Common myeloid progenitor, CD34-positive (primary cell): ENCODE results near the gene MRPL4.
A peak's percentile ranks its signal among the peaks of the same experiment; 100 is the strongest.
"Not testable (repeated sequence)": the region's sequence is repeated elsewhere in the genome, so short reads cannot be mapped to it uniquely, and the experiment has no call there.

Experiments used
- CTCF ChIA-PET: fragments of 350-600 bp; sonication (Branson Sonifier 250); formaldehyde crosslinking; loops from one replicate; lab custom pipeline; 2021; ENCODE audit warnings: antibody characterized with exemption; lab: Charles Lee
- POLR2A ChIA-PET: fragments of 350-600 bp; sonication (Branson Sonifier 250); formaldehyde crosslinking; loops from one replicate; lab custom pipeline; 2021; ENCODE audit warnings: antibody characterized with exemption; lab: Charles Lee
- DNase-seq, 3 donors: peaks; one replicate each; pipeline versions ENCODE4 v3.0.0 to v3.0.0-alpha.2; 2013
- H3K27ac ChIP-seq, 2 experiments: 1 replicate in 1 of 2; 2 replicates in 1 of 2; pipeline ENCODE4 v1.7.0; 2013; ENCODE audit warnings: inconsistent platforms in 2 of 2, low read length in 2 of 2, mild to moderate bottlenecking in 2 of 2, low read depth in 1 of 2, moderate library complexity in 1 of 2; ENCODE audit not compliant: severe bottlenecking in 2 of 2, insufficient read depth in 1 of 2, poor library complexity in 1 of 2
- H3K27me3 ChIP-seq, 5 experiments: replicated peaks in 2 of 5; 1 replicate in 3 of 5; 2 replicates in 2 of 5; pipeline versions ENCODE4 v1.6.1 to v1.7.0; 2013; ENCODE audit warnings: low read length in 4 of 5, mild to moderate bottlenecking in 2 of 5, moderate library complexity in 2 of 5, inconsistent platforms in 1 of 5; ENCODE audit not compliant: insufficient read depth in 5 of 5, control insufficient read depth in 4 of 5
- H3K36me3 ChIP-seq, 4 experiments: 1 replicate in 2 of 4; 2 replicates in 2 of 4; pipeline versions ENCODE4 v1.6.1 to v1.7.0; 2013; ENCODE audit warnings: low read length in 3 of 4, control low read depth in 1 of 4, mild to moderate bottlenecking in 1 of 4; ENCODE audit not compliant: control insufficient read depth in 4 of 4, insufficient read depth in 4 of 4
- H3K4me1 ChIP-seq, 4 experiments: 1 replicate in 3 of 4; 2 replicates in 1 of 4; pipeline versions ENCODE4 v1.6.1 to v1.7.1; 2013; ENCODE audit warnings: low read length in 3 of 4, mild to moderate bottlenecking in 3 of 4, control low read depth in 1 of 4, inconsistent platforms in 1 of 4, moderate library complexity in 1 of 4; ENCODE audit not compliant: control insufficient read depth in 4 of 4, insufficient read depth in 4 of 4; ENCODE audit errors: control extremely low read depth in 1 of 4
- H3K4me3 ChIP-seq, 7 experiments: 1 replicate in 4 of 7; 2 replicates in 3 of 7; pipeline versions ENCODE4 v1.5.1 to v1.7.0; 2013; ENCODE audit warnings: mild to moderate bottlenecking in 7 of 7, low read length in 6 of 7, moderate library complexity in 6 of 7, inconsistent platforms in 2 of 7, low read depth in 2 of 7, control low read depth in 1 of 7; ENCODE audit not compliant: insufficient read depth in 4 of 7, control insufficient read depth in 1 of 7; ENCODE audit errors: extremely low read depth in 1 of 7
- H3K9me3 ChIP-seq, 5 experiments: 1 replicate in 4 of 5; 2 replicates in 1 of 5; pipeline versions ENCODE4 v1.6.1 to v1.7.1; 2013; ENCODE audit warnings: low read length in 4 of 5, mild to moderate bottlenecking in 2 of 5, inconsistent platforms in 1 of 5, low read depth in 1 of 5, moderate library complexity in 1 of 5; ENCODE audit not compliant: control insufficient read depth in 4 of 5, insufficient read depth in 2 of 5; ENCODE audit errors: control extremely low read depth in 1 of 5
- WGBS: methylation state at CpG from one replicate; pipeline ENCODE4 v1.1.5; 2013; ENCODE audit not compliant: insufficient coverage; 5-methylcytosine and 5-hydroxymethylcytosine counted together

MRPL4 gene

DNA sequence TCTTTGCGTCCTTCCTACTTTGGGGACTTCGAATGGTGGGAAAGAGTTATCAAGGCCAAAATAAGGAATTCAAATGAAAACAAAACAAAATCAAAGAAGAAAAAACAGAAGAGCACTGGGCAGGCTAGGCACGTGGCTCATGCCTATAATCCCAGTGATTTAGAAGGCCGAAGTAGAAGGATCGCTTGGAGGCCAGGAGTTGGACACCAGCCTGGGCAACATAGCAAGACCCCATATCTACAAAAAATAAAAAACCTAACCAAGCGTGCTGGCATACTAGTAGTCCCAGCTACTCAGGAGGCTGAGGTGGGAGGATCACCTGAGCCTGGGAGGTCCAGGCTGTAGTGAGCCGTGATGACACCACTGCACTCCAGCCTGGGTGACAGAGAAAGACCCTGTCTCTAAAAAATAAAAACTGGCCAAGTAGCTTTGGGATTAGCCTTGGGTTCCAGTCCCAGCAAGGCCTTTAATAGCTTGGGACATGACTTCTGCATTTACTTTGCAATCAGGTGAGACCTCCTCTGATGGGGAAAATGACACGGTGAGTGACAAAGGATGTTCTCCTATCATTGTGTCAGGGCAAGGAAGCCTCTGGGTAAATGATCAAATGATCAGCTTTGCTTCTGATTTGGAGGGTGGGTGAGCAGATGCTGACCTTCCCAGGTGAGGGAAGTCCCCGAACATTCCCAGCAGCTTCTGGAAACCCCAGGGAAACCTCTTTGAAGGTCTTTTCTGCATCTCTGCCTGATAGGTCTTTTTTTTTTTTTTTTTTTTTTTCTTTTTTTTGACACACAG, 26.0 kb downstream of the MRPL4 start:
- 96% methylated on average over 7 of the region's 9 CpGs for WGBS
- ChIA-PET POLR2A (interaction anchor here (0.8 to 1.1 kb wide), 2 partner anchors 10 to 28 kb away, joined by 3 to 4 read pairs; no protein-coding TSS in a partner anchor), CTCF (interaction anchor here (1.2 to 3.7 kb wide), 2 partner anchors 11 to 19 kb away, joined by 4 to 20 read pairs; partner anchors contain the start of gene ICAM5)
- H3K36me3 ChIP-seq: peaks cover 0 to 8% (median 2%) of the 10 kb centered on the region in 4 experiments
- H3K4me3 ChIP-seq: no peak overlapping the region
- H3K4me1 ChIP-seq: peaks cover 5 to 13% (median 12%) of the 10 kb centered on the region in 4 experiments
- H3K27ac ChIP-seq: no peak overlapping the region
- no peaks in the 10 kb centered on the region for H3K27me3 ChIP-seq
- no peak for DNase-seq
- H3K9me3 ChIP-seq: no peaks in the 10 kb centered on the region

DNA sequence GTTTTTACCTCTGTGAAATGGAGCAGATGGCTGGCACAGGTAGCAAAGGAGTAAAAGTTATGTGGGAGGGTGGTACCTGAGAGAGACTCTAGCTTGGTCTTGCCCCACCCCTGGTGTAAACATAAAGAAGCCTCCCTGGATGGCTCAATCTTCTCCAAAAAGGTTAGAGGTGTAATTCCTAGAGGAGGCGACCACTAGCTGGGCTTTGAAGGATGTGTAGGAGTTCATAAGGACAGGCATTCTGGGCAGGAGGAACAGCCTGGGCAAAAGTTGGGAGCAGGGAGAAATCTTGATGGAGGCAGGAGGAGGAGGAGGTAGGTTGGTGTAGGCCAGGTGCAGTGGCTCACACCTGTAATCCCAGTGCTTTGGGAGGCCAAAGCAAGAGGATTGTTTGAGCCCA, 26.9 kb downstream of the MRPL4 start:
- CTCF ChIA-PET: interaction anchor here (1.4 to 3.7 kb wide), 4 partner anchors 9 to 112 kb away, joined by 4 to 41 read pairs (median 12); partner anchors contain the start of genes ICAM1 and ICAM5
- POLR2A ChIA-PET: interaction anchor here (1.1 to 3.3 kb wide), 3 partner anchors 8 to 27 kb away, joined by 3 to 25 read pairs (median 7); partner anchors contain the start of genes ICAM1 and ICAM5
- H3K27me3 ChIP-seq: no peaks in the 10 kb centered on the region
- no peak overlapping the region for H3K4me3 ChIP-seq
- no peak for DNase-seq
- peaks cover 0 to 15% (median 4%) of the 10 kb centered on the region in 4 experiments for H3K36me3 ChIP-seq
- H3K27ac ChIP-seq: no peak overlapping the region
- no peaks in the 10 kb centered on the region for H3K9me3 ChIP-seq
- peaks cover 5 to 13% (median 12%) of the 10 kb centered on the region in 4 experiments for H3K4me1 ChIP-seq
- WGBS: 100% methylated on average over 1 of the region's 1 CpG

DNA sequence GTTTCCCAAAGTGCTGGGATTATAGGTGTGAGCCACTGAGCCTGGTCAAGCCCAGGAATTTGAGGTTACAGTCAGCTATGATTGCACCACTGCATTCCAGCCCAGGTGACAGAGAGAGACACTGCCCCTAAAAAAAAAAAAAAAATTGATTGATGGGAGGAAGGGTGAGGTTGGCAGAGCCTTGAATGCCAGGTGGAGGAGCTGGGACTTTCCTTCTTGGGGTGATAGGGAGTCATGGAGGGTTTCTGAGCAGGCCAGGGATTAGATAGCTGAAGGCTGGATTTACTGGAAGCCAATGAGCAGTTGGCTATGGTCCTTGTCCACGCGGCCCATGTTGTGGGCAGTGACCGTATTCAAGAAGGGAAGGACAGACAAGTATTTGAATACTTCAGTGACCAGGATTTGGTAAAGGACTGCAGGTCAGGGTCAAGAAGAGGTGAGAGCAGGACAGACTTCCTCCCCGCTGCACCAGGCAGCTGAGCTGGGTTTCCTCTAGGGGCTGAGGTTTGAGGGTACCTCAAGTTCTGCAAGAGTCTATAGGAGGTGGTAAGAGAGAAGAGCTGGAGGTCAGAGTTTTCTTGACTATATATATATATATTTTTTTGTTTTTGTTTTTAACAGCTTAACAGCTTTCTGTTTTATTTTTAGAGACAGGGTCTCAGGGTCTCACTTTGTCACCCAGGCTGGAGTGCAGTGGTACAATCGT, 27.9 kb downstream of the MRPL4 start:
- peaks cover 5 to 17% (median 13%) of the 10 kb centered on the region in 4 experiments for H3K4me1 ChIP-seq
- POLR2A ChIA-PET: interaction anchor here (1.4 to 3.3 kb wide), 3 partner anchors 9 to 19 kb away, joined by 3 to 25 read pairs (median 7); partner anchors contain the start of genes ICAM1 and ICAM5
- WGBS: 57% methylated on average over 4 of the region's 5 CpGs
- no peaks in the 10 kb centered on the region for H3K27me3 ChIP-seq
- H3K27ac ChIP-seq: no peak overlapping the region
- peaks cover 0 to 22% (median 8%) of the 10 kb centered on the region in 4 experiments for H3K36me3 ChIP-seq
- peak in 1 of 3 donors; percentile 43 for DNase-seq
- CTCF ChIA-PET: interaction anchor here (0.8 to 3.7 kb wide), 7 partner anchors 9 to 111 kb away, joined by 3 to 41 read pairs (median 4); partner anchors contain the start of genes ICAM1 and ICAM5
- H3K4me3 ChIP-seq: no peak overlapping the region
- H3K9me3 ChIP-seq: no peaks in the 10 kb centered on the region

DNA sequence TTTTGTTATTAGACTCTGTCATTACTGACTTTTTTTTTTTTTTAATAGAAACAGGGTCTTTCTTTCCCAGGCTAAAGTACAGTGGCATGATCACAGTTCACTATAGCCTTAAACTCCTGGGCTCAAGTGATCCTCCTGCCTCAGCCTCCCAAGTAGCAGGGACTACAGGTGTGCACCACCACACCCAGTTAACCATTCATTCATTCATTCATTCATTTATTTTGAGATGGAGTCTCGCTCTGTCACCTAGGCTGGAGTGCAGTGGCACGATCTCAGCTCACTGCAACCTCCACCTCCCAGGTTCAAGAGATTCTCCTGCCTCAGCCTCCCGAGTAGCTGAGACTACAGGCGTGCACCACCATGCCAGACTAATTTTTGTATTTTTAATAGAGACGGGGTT, 30.0 kb downstream of the MRPL4 start:
- peaks cover 0 to 24% (median 13%) of the 10 kb centered on the region in 4 experiments for H3K36me3 ChIP-seq

DNA sequence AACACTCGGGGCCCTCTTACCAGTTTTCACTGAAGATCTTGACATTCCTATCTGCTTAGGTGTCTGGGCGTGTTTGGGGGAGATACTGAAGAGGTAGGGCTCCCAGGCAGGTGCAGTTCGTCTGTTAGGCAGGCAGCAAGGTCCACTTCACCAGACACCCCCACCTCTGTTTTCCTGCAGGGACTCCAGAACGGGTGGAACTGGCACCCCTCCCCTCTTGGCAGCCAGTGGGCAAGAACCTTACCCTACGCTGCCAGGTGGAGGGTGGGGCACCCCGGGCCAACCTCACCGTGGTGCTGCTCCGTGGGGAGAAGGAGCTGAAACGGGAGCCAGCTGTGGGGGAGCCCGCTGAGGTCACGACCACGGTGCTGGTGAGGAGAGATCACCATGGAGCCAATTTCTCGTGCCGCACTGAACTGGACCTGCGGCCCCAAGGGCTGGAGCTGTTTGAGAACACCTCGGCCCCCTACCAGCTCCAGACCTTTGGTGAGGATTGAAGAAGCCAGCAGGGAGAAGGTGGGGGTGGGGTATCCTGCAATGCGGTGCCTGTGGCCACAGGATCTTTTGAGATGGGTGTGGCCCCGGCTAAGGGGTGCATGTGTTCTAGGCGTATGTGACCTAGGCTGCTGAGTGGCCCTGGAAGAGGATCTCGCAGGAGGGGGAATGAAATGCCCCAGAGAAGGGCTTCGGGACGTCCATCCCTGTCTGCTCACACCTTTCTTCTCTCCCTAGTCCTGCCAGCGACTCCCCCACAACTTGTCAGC, 31.5 kb downstream of the MRPL4 start:
- Histone ChIP-seq H3K4me1 (peaks cover 5 to 52% (median 47%) of the 10 kb centered on the region in 4 experiments), H3K27ac (no peak overlapping the region), H3K4me3 (no peak overlapping the region), H3K27me3 (no peaks in the 10 kb centered on the region), H3K36me3 (peaks cover 0 to 24% (median 13%) of the 10 kb centered on the region in 4 experiments), H3K9me3 (no peaks in the 10 kb centered on the region)
- POLR2A ChIA-PET: interaction anchor here (0.6 to 1.1 kb wide), 2 partner anchors 12 to 140 kb away, joined by 3 to 4 read pairs; partner anchors contain the start of gene ICAM1
- CTCF ChIA-PET: interaction anchor here (1.0 to 3.2 kb wide), 4 partner anchors 10 to 21 kb away, joined by 3 to 16 read pairs (median 4); partner anchors contain the start of gene ICAM1
- WGBS: 96% methylated on average over 20 of the region's 23 CpGs
- no peak for DNase-seq

More for the DNA sequence above, 30.0 kb downstream of the MRPL4 start:
- ChIA-PET POLR2A (interaction anchor here (3.3 kb wide), 1 partner anchor 11 kb away, joined by 25 read pairs; the partner anchor contains the start of gene ICAM1), CTCF (interaction anchor here (1.1 to 3.7 kb wide), 3 partner anchors 8 to 12 kb away, joined by 3 to 41 read pairs (median 16); partner anchors contain the start of gene ICAM1)
- not testable (repeated sequence) for H3K27ac ChIP-seq, H3K27me3 ChIP-seq, DNase-seq, H3K4me3 ChIP-seq, H3K9me3 ChIP-seq
- H3K4me1 ChIP-seq: peaks cover 5 to 38% (median 33%) of the 10 kb centered on the region in 4 experiments
- WGBS: 100% methylated on average over 5 of the region's 5 CpGs
